IPS-20b (cell line): ENCODE measurements around the gene PPP2R2D.
"Not testable (repeated sequence)": the region's sequence is repeated elsewhere in the genome, so short reads cannot be mapped to it uniquely, and the experiment has no call there.

Experiments used
- H3K27ac ChIP-seq: one replicate; pipeline ENCODE4 v1.5.1; 2013; ENCODE audit warnings: low read length
- H3K27me3 ChIP-seq: 2 replicates; pipeline ENCODE4 v1.6.1; 2013; ENCODE audit warnings: mild to moderate bottlenecking, low read length, inconsistent platforms; ENCODE audit not compliant: insufficient read depth
- H3K36me3 ChIP-seq: 2 replicates; pipeline ENCODE4 v1.6.1; 2013; ENCODE audit warnings: low read depth, mild to moderate bottlenecking, inconsistent platforms, low read length, moderate library complexity; ENCODE audit not compliant: insufficient read depth
- H3K4me1 ChIP-seq: 2 replicates; pipeline ENCODE4 v1.6.1; 2013; ENCODE audit warnings: mild to moderate bottlenecking, control low read depth, inconsistent platforms, low read length, moderate library complexity; ENCODE audit not compliant: insufficient read depth
- H3K4me3 ChIP-seq: 2 replicates; pipeline ENCODE4 v1.5.1; 2013; ENCODE audit warnings: mild to moderate bottlenecking, low read length, inconsistent platforms
- H3K9ac ChIP-seq: 2 replicates; pipeline ENCODE4 v1.6.1; 2013; ENCODE audit warnings: low read depth, mild to moderate bottlenecking, inconsistent platforms, low read length, moderate library complexity
- H3K9me3 ChIP-seq: 2 replicates; pipeline ENCODE4 v1.6.1; 2013; ENCODE audit warnings: mild to moderate bottlenecking, low read depth, low read length, inconsistent platforms; ENCODE audit not compliant: insufficient read depth

The PPP2R2D gene

GRCh38 chr10:131915990-131916766 is 15.4 kb downstream of the PPP2R2D start:
- Histone ChIP-seq H3K36me3 (peaks cover 17% of the 10 kb centered on the region), H3K4me1 (peaks cover 3% of the 10 kb centered on the region; the same call in 1 of the 2 replicates), H3K4me3 (no peak overlapping the region), H3K27me3 (no peaks in the 10 kb centered on the region), H3K9me3 (no peaks in the 10 kb centered on the region; the same call in 1 of the 2 replicates), H3K9ac (no peak overlapping the region), H3K27ac (no peak overlapping the region)

DNA sequence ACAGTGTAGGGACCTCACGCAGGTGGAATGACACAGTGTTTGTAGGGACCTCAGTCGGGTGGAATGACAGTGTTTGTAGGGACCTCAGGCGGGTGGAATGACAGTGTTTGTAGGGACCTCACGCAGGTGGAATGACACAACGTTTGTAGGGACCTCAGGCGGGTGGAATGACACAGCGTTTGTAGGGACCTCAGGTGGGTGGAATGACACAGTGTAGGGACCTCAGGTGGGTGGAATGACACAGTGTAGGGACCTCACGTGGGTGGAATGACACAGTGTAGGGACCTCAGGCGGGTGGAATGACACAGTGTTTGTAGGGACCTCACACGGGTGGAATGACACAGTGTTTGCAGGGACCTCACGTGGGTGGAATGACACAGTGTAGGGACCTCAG is 16.0 kb downstream of the PPP2R2D start:
- peaks cover 14% of the 10 kb centered on the region for H3K36me3 ChIP-seq
- not testable (repeated sequence) for H3K4me1 ChIP-seq, H3K9me3 ChIP-seq, H3K9ac ChIP-seq, H3K27me3 ChIP-seq, H3K27ac ChIP-seq, H3K4me3 ChIP-seq

GRCh38 chr10:131917496-131917895 is 16.7 kb downstream of the PPP2R2D start:
- H3K4me1 ChIP-seq = peaks cover 13% of the 10 kb centered on the region
- H3K27me3 ChIP-seq, H3K4me3 ChIP-seq, H3K9ac ChIP-seq, H3K36me3 ChIP-seq, H3K9me3 ChIP-seq, H3K27ac ChIP-seq: not testable (repeated sequence)

DNA sequence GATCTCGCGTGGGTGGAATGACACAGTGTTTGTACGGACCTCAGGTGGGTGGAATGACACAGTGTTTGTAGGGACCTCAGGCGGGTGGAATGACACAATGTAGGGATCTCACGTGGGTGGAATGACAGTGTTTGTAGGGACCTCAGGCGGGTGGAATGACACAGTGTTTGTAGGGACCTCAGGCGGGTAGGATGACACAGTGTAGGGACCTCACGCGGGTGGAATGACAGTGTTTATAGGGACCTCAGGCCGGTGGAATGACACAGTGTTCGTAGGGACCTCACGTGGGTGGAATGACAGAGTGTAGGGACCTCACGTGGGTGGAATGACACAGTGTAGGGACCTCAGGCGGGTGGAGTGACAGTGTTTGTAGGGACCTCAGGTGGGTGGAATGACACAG is 18.7 kb downstream of the PPP2R2D start:
- not testable (repeated sequence) for H3K27ac ChIP-seq, H3K9me3 ChIP-seq, H3K27me3 ChIP-seq, H3K4me3 ChIP-seq, H3K36me3 ChIP-seq, H3K9ac ChIP-seq
- H3K4me1 ChIP-seq = peaks cover 14% of the 10 kb centered on the region

DNA sequence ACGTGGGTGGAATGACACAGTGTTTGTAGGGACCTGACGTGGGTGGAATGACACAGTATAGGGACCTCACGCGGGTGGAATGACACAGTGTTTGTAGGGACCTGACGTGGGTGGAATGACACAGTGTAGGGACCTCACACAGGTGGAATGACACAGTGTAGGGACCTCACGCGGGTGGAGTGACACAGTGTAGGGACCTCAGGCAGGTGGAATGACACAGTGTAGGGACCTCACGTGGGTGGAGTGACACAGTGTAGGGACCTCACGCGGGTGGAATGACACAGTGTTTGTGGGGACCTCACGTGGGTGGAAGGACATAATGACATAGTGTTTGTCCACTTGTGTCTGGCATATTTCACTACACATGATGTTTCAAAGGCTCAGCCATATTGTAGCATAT is 19.3 kb downstream of the PPP2R2D start:
- Histone ChIP-seq H3K9me3 (peaks cover 3% of the 10 kb centered on the region; the same call in 1 of the 2 replicates), H3K4me3 (no peak overlapping the region), H3K36me3 (no peaks in the 10 kb centered on the region), H3K9ac (no peak overlapping the region), H3K4me1 (peaks cover 15% of the 10 kb centered on the region), H3K27ac (no peak overlapping the region), H3K27me3 (no peaks in the 10 kb centered on the region)

GRCh38 chr10:131920693-131921092 is 19.9 kb downstream of the PPP2R2D start:
- Histone ChIP-seq H3K4me3 (no peak overlapping the region), H3K4me1 (peaks cover 15% of the 10 kb centered on the region), H3K9me3 (peaks cover 4% of the 10 kb centered on the region; the same call in 1 of the 2 replicates), H3K27me3 (no peaks in the 10 kb centered on the region), H3K36me3 (no peaks in the 10 kb centered on the region), H3K9ac (no peak overlapping the region), H3K27ac (no peak overlapping the region)

- no peaks in the 10 kb centered on the region for H3K36me3 ChIP-seq
- no peak overlapping the region for H3K27ac ChIP-seq
- H3K27me3 ChIP-seq = no peaks in the 10 kb centered on the region
- H3K4me3 ChIP-seq = no peak overlapping the region
- peaks cover 4% of the 10 kb centered on the region; the same call in 1 of the 2 replicates for H3K9me3 ChIP-seq
- H3K4me1 ChIP-seq = peaks cover 15% of the 10 kb centered on the region
- H3K9ac ChIP-seq = peak overlapping the region; percentile 41; the same call in 1 of the 2 replicates
These were observed 20.4 kb downstream of the PPP2R2D start for GRCh38 chr10:131921184-131921583.

- Histone ChIP-seq H3K27ac (peak overlapping the region; percentile 30), H3K9me3 (peaks cover 4% of the 10 kb centered on the region; the same call in 1 of the 2 replicates), H3K9ac (no peak overlapping the region), H3K4me1 (peaks cover 17% of the 10 kb centered on the region), H3K4me3 (no peak overlapping the region), H3K27me3 (no peaks in the 10 kb centered on the region), H3K36me3 (no peaks in the 10 kb centered on the region)
These were observed 22.4 kb downstream of the PPP2R2D start for GRCh38 chr10:131923038-131923756.

DNA sequence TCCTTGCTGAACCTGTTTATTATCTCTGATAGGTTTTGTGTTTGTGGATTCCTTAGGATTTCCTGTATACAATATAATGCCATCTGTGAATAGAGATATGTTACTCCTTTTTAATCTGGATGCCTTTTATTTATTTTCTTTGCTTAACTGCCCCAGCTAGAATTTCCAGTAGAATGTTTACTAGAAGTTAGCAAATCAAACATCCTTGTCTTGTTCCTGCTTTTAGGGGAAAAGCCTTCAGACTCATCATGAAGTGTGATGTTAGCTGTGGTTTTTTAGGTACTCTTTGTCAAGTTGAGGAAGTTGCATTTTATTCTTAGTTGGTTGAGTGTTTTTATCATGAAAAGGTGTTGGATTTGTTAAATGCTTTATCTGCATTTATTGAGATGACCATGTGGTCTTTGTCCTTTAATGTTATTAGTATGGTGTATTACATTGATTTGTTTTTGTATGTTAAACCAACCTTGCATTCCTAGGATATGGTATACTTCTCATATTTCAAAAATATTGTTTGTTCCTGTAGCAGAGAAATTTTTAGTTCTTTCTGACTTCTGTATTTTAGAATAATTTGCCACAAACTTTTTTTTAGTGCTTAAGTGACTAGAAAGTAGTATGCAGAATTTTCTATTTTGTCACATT is 24.3 kb downstream of the PPP2R2D start:
- H3K4me1 ChIP-seq = peaks cover 35% of the 10 kb centered on the region
- no peak overlapping the region for H3K9ac ChIP-seq
- H3K27ac ChIP-seq = no peak overlapping the region
- H3K9me3 ChIP-seq = peaks cover 4% of the 10 kb centered on the region; the same call in 1 of the 2 replicates
- no peaks in the 10 kb centered on the region for H3K36me3 ChIP-seq
- no peaks in the 10 kb centered on the region for H3K27me3 ChIP-seq
- H3K4me3 ChIP-seq = no peak overlapping the region

DNA sequence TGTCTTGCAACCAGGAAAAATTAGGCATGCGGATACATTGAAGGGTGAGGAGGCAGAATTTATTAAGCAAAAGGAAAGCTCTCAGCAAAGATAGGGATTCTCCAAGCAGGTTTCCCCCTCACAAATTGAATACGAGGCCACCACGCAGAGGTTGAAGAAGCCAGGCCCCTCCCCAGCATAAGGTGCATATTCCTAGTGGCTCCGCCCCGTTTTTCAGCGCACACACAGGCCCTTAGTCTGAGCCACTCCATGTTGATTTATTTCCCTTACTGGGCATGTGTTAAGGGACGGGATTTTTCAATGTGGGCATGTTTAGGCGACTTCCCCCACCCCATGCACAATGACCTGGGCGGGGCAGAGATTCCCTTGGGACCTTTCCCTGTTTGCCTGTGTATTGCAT is 24.9 kb downstream of the PPP2R2D start:
- peaks cover 4% of the 10 kb centered on the region; the same call in 1 of the 2 replicates for H3K9me3 ChIP-seq
- H3K4me1 ChIP-seq = peaks cover 40% of the 10 kb centered on the region
- no peaks in the 10 kb centered on the region for H3K27me3 ChIP-seq
- H3K27ac ChIP-seq = no peak overlapping the region
- H3K36me3 ChIP-seq = no peaks in the 10 kb centered on the region
- H3K9ac ChIP-seq = no peak overlapping the region
- H3K4me3 ChIP-seq = no peak overlapping the region

- no peak overlapping the region for H3K9ac ChIP-seq
- no peaks in the 10 kb centered on the region for H3K36me3 ChIP-seq
- peaks cover 41% of the 10 kb centered on the region for H3K4me1 ChIP-seq
- no peak overlapping the region for H3K4me3 ChIP-seq
- peaks cover 4% of the 10 kb centered on the region; the same call in 1 of the 2 replicates for H3K9me3 ChIP-seq
- H3K27ac ChIP-seq = no peak overlapping the region
- H3K27me3 ChIP-seq = no peaks in the 10 kb centered on the region
These were observed 25.4 kb downstream of the PPP2R2D start for GRCh38 chr10:131926253-131926652.
